Esophagus squamous epithelium (tissue), 5 donors: ENCODE data around the gene ZNF550. TPM values are rescaled to one million over a fixed set of nuclear protein-coding genes. Genes with fewer than 3 reads are reported as not detected.

Experiments used
- DNase-seq: peaks from one replicate; lab custom pipeline; 2025; lab: John Stamatoyannopoulos, UW
- H3K27ac ChIP-seq, 4 donors: fragments of 200-600 bp; sonication (generic); one replicate each; pipeline ENCODE4 v1.5.1; 2016 to 2019; ENCODE audit warnings: mild to moderate bottlenecking in 1 of 4
- H3K27me3 ChIP-seq, 4 donors: fragments of 200-600 bp; sonication (generic); 1 replicate in 3 of 4; 2 replicates in 1 of 4; pipeline versions ENCODE4 v1.5.1 to v1.6.0; 2017 to 2021; ENCODE audit warnings: antibody characterized with exemption in 1 of 4
- H3K36me3 ChIP-seq, 3 donors: fragments of 200-600 bp; sonication (generic); one replicate each; pipeline ENCODE4 v1.5.1; 2016 to 2019
- H3K4me1 ChIP-seq, 3 donors: fragments of 200-600 bp; sonication (generic); one replicate each; pipeline ENCODE4 v1.5.1; 2017 to 2019
- H3K4me3 ChIP-seq, 4 donors: fragments of 200-600 bp; sonication (generic); 1 replicate in 3 of 4; 2 replicates in 1 of 4; pipeline ENCODE4 v1.5.1; 2016 to 2019; ENCODE audit warnings: mild to moderate bottlenecking in 2 of 4, moderate library complexity in 1 of 4
- H3K9me3 ChIP-seq, 3 donors: fragments of 200-600 bp; sonication (generic); one replicate each; pipeline ENCODE4 v1.5.1; 2016 to 2019
- CTCF ChIP-seq, 6 experiments: fragments of 450-650 bp in 4 of 6; fragments of 200-600 bp in 2 of 6; sonication (generic) in 2 of 6; IDR thresholded peaks; one replicate each; pipeline ENCODE4 v1.5.1; 2016 to 2019; ENCODE audit warnings: antibody characterized with exemption in 6 of 6, mild to moderate bottlenecking in 4 of 6, moderate library complexity in 4 of 6
- POLR2A ChIP-seq, 4 donors: fragments of 450-650 bp; IDR thresholded peaks; one replicate each; pipeline ENCODE4 v1.6.1; 2017; ENCODE audit warnings: antibody characterized with exemption in 4 of 4, mild to moderate bottlenecking in 4 of 4, moderate library complexity in 3 of 4
- WGBS, 2 donors: methylation state at CpG; one replicate each; pipeline ENCODE4 v1.1.5; 2018; 5-methylcytosine and 5-hydroxymethylcytosine counted together
- intact Hi-C: fragments of 100-400 bp; cut with DNase I; formaldehyde crosslinking; loops from one replicate; pipeline ENCODE4 v1.15.0; 2022
- total RNA-seq, 4 donors: library from RNA; depleted of rRNA; stranded (reverse); fragments of >200 nt; gene quantifications; one replicate each; pipeline ENCODE4 v1.1.0, GENCODE V29; 2016
- donor health status: DM: yes; HTN: yes; CAD: no.

Gene ZNF550
- total RNA-seq, 4 donors from 2014 or later, result 2.2 to 7.6 (median 3.1) TPM

DNA sequence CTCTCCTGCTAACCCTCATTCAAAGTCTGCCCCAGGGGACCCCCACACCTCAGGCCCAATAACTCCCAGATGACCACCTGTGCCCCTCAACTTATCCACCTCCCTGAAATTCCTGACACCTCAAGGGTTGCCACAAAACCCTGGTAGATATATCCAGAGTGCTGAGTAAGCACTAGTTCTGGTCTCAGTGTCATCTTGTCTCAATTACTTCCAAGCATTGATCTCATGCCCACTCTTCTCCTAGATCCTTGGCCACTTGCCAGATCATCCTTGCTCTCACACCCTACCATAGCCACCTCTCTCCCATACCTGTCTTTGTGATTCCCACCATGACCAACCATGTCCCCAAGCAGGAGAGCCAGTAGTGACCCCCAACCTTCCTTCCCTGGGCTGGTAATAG is 17.0 kb upstream of the ZNF550 start:
- no peaks in the 10 kb centered on the region for H3K27me3 ChIP-seq
- H3K36me3 ChIP-seq, result peaks cover 32 to 57% (median 35%) of the 10 kb centered on the region in 3 donors
- TF ChIP-seq CTCF (IDR thresholded peaks at IDR 0.05) (no peak), POLR2A (IDR thresholded peaks at IDR 0.05) (no peak)
- peaks cover 6 to 17% (median 13%) of the 10 kb centered on the region in 3 donors for H3K4me1 ChIP-seq
- no peak overlapping the region for H3K27ac ChIP-seq
- no peak for DNase-seq
- H3K9me3 ChIP-seq, result peaks cover 0 to 66% (median 57%) of the 10 kb centered on the region in 3 donors
- H3K4me3 ChIP-seq, result no peak overlapping the region
- intact Hi-C loops, result no loop called here

DNA sequence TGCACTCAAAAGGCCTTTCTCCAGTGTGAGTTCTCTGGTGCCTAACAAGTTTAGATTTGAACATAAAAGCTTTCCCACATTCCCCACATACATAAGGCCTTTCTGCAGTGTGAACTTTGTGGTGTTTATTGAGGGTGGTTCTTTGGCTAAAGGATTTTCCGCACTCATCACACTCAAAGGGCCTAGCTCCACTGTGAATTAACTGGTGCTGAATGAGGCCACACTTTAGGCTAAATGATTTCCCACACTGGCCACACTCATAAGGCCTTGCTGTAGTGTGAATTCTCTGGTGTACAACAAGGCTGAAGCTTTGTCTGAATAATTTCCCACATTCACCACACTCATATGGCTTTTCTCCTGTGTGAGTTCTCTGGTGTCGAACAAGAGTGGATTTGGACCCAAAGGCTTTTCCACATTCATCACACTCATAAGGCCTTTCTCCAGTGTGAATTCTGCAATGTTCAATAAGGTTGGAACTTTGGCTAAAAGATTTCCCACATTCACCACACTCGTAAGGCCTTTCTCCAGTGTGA is 12.8 kb upstream of the ZNF550 start:
- DNase-seq, result no peak
- Histone ChIP-seq H3K9me3 (peaks cover 4 to 100% (median 86%) of the 10 kb centered on the region in 3 donors), H3K27ac (no peak overlapping the region), H3K36me3 (peaks cover 32 to 72% (median 35%) of the 10 kb centered on the region in 3 donors), H3K4me1 (peaks cover 0 to 3% (median 0%) of the 10 kb centered on the region in 3 donors), H3K27me3 (no peaks in the 10 kb centered on the region), H3K4me3 (peak overlapping the region in 1 of 4 donors; percentile 23)
- intact Hi-C loops, result no loop called here
- WGBS, 2 donors, result 91 to 96% methylated on average over 3 of the region's 3 CpGs
- TF ChIP-seq CTCF (IDR thresholded peaks at IDR 0.05), result no peak
- no peak for TF ChIP-seq POLR2A (IDR thresholded peaks at IDR 0.05)

- H3K27ac ChIP-seq, result no peak overlapping the region
- TF ChIP-seq POLR2A (IDR thresholded peaks at IDR 0.05) (no peak), CTCF (IDR thresholded peaks at IDR 0.05) (no peak)
- H3K9me3 ChIP-seq, result peaks cover 10 to 100% (median 87%) of the 10 kb centered on the region in 3 donors
- no peaks in the 10 kb centered on the region for H3K4me1 ChIP-seq
- intact Hi-C loops, result no loop called here
- no peaks in the 10 kb centered on the region for H3K27me3 ChIP-seq
- no peak overlapping the region for H3K4me3 ChIP-seq
- DNase-seq, result no peak
- H3K36me3 ChIP-seq, result peaks cover 25 to 55% (median 32%) of the 10 kb centered on the region in 3 donors
These were observed 11.0 kb upstream of the ZNF550 start for GRCh38 chr19:57570707-57571106.

GRCh38 chr19:57566396-57567265 is 7.0 kb upstream of the ZNF550 start:
- H3K4me1 ChIP-seq, result no peaks in the 10 kb centered on the region
- 55% methylated on average over 7 of the region's 7 CpGs for WGBS, 2 donors
- DNase-seq, result no peak
- peaks cover 10 to 95% (median 79%) of the 10 kb centered on the region in 3 donors for H3K9me3 ChIP-seq
- H3K36me3 ChIP-seq, result peaks cover 0 to 14% (median 0%) of the 10 kb centered on the region in 3 donors
- intact Hi-C loops, result no loop called here
- TF ChIP-seq CTCF (IDR thresholded peaks at IDR 0.05) (no peak), POLR2A (IDR thresholded peaks at IDR 0.05) (no peak)
- H3K27me3 ChIP-seq, result no peaks in the 10 kb centered on the region
- H3K4me3 ChIP-seq, result no peak overlapping the region
- H3K27ac ChIP-seq, result no peak overlapping the region

DNA sequence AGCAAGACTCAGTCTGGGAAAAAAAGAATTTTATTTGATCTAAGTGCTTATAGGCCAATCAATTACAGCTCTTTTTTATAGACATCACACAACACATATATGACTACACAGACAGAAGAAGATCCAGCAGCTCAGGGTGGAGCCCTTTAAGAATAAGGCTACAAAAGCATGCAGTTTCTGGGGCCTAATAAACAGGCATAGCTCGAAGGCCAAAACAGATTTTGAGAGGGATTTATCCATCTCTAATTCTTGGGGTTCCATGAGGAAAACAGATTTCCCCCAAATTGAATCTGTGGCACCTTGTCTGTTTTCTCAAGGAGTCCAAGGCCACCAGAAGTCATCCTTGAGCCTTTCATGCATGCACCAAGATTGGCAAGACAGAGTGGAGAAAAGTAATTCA is 3.9 kb upstream of the ZNF550 start:
- intact Hi-C loops, result no loop called here
- 19 to 40% methylated on average over 1 of the region's 1 CpG for WGBS, 2 donors
- DNase-seq, result no peak
- H3K4me1 ChIP-seq, result peaks cover 4 to 15% (median 6%) of the 10 kb centered on the region in 3 donors
- no peak overlapping the region for H3K4me3 ChIP-seq
- no peaks in the 10 kb centered on the region for H3K27me3 ChIP-seq
- H3K27ac ChIP-seq, result no peak overlapping the region
- H3K36me3 ChIP-seq, result no peaks in the 10 kb centered on the region
- no peak for TF ChIP-seq POLR2A (IDR thresholded peaks at IDR 0.05)
- TF ChIP-seq CTCF (IDR thresholded peaks at IDR 0.05), result no peak
- peaks cover 6 to 77% (median 62%) of the 10 kb centered on the region in 3 donors for H3K9me3 ChIP-seq
